GM13976 (cell line): Measurements from ENCODE around the gene R3HDML.
"Not testable (repeated sequence)": the region's sequence is repeated elsewhere in the genome, so short reads cannot be mapped to it uniquely, and the experiment has no call there.

Experiments used
- DNase-seq: peaks from one replicate; pipeline ENCODE4 v3.0.0; 2012; ENCODE audit warnings: low spot score
- CTCF ChIP-seq: IDR thresholded peaks from 2 replicates; pipeline ENCODE4 v1.5.1; 2012; ENCODE audit warnings: borderline replicate concordance, mild to moderate bottlenecking; ENCODE audit not compliant: insufficient read depth; ENCODE audit errors: extremely low read depth, missing control alignments, control extremely low read depth
- in situ Hi-C: fragments of 300-500 bp; cut with MboI; formaldehyde crosslinking; loops from one replicate; pipeline ENCODE4 v1.12.0; 2022; ENCODE audit warnings: low sequenced_read_pairs, mixed read lengths, inconsistent platforms; ENCODE audit not compliant: unreplicated experiment

R3HDML gene

GRCh38 chr20:44310664-44311639 is 25.9 kb upstream of the R3HDML start, which contains the start of gene FITM2:
Gene FITM2, minus strand, starts transcription at chr20:44311202. Its CDS starts 54 bp downstream, at chr20:44311148.
- in situ Hi-C loops, result loop anchor here (5.0 kb wide), 1 partner anchor 94 kb away; no protein-coding TSS in a partner anchor
- peak; percentile 95 for TF ChIP-seq CTCF
- peak; percentile 100 for DNase-seq

- no peak for DNase-seq
- no peak for TF ChIP-seq CTCF
- in situ Hi-C loops, result loop anchor here (5.0 kb wide), 1 partner anchor 98 kb away; no protein-coding TSS in a partner anchor
Observed at GRCh38 chr20:44314870-44315269, 22.0 kb upstream of the R3HDML start.

- no peak for DNase-seq
- no peak for TF ChIP-seq CTCF
- in situ Hi-C loops, result no loop called here
Observed at GRCh38 chr20:44319839-44320422, 16.9 kb upstream of the R3HDML start.

GRCh38 chr20:44324343-44324742 is 12.5 kb upstream of the R3HDML start:
- TF ChIP-seq CTCF, result no peak
- DNase-seq, result no peak
- in situ Hi-C loops, result no loop called here

GRCh38 chr20:44326391-44327159 is 10.3 kb upstream of the R3HDML start:
- in situ Hi-C loops, result no loop called here
- DNase-seq, result no peak
- TF ChIP-seq CTCF, result no peak

- in situ Hi-C loops, DNase-seq: not testable (repeated sequence)
Observed at GRCh38 chr20:44327748-44328147, 9.1 kb upstream of the R3HDML start.
